PFSK-1 (cell line): ENCODE data around the gene MKRN2.

Experiments used
- FOXP2 ChIP-seq: optimal IDR thresholded peaks from 2 replicates; pipeline ENCODE3; 2011; ENCODE audit warnings: borderline replicate concordance, control low read depth, inconsistent platforms; ENCODE audit not compliant: insufficient read depth; ENCODE audit errors: extremely low read length, extremely low read depth
- POLR2AphosphoS5 ChIP-seq: IDR thresholded peaks from 2 replicates; pipeline ENCODE4 v1.6.1; 2012; ENCODE audit warnings: low read depth, mild to moderate bottlenecking, control low read depth, low read length, moderate library complexity
- SIN3A ChIP-seq: IDR thresholded peaks from 2 replicates; pipeline ENCODE4 v1.6.1; 2012; ENCODE audit warnings: mild to moderate bottlenecking, low read length, moderate library complexity, borderline replicate concordance; ENCODE audit not compliant: insufficient read depth
- TAF1 ChIP-seq: IDR thresholded peaks from 2 replicates; pipeline ENCODE4 v1.6.1; 2012; ENCODE audit warnings: low read length, control low read depth, borderline replicate concordance; ENCODE audit not compliant: insufficient read depth
- TF ChIP-seq, protein P1 (sequence below), 2 experiments: IDR thresholded peaks; 2 replicates each; pipeline versions ENCODE4 v1.6.1 to v1.8.0; 2011 to 2012; ENCODE audit warnings: low read depth in 2 of 2, low read length in 2 of 2, control low read depth in 1 of 2, inconsistent platforms in 1 of 2, mild to moderate bottlenecking in 1 of 2, moderate library complexity in 1 of 2; ENCODE audit not compliant: insufficient read depth in 1 of 2

DNA sequence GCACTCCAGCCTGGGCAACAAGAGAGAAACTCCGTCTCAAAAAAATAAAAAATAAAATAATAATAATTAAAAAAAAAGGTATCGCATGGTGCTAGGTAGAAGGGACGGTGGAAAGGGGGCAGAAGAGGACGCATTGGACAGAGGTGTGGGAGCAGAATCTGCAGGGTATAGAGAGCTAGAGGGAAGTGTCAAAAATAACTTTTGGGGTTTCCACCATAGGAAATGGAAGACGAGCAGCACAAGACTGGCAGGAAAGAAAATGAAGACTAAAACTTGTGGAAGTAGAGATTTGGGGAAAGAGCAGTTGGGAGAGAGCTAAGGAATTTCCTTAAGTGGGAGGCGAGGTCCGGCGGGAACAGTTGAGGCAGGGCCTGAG is 585 bp upstream of the MKRN2 start:
- no peak for TF ChIP-seq POLR2AphosphoS5
- no peak for TF ChIP-seq TAF1
- no peak for TF ChIP-seq SIN3A
- no peak for TF ChIP-seq FOXP2
- TF ChIP-seq, protein P1, sequence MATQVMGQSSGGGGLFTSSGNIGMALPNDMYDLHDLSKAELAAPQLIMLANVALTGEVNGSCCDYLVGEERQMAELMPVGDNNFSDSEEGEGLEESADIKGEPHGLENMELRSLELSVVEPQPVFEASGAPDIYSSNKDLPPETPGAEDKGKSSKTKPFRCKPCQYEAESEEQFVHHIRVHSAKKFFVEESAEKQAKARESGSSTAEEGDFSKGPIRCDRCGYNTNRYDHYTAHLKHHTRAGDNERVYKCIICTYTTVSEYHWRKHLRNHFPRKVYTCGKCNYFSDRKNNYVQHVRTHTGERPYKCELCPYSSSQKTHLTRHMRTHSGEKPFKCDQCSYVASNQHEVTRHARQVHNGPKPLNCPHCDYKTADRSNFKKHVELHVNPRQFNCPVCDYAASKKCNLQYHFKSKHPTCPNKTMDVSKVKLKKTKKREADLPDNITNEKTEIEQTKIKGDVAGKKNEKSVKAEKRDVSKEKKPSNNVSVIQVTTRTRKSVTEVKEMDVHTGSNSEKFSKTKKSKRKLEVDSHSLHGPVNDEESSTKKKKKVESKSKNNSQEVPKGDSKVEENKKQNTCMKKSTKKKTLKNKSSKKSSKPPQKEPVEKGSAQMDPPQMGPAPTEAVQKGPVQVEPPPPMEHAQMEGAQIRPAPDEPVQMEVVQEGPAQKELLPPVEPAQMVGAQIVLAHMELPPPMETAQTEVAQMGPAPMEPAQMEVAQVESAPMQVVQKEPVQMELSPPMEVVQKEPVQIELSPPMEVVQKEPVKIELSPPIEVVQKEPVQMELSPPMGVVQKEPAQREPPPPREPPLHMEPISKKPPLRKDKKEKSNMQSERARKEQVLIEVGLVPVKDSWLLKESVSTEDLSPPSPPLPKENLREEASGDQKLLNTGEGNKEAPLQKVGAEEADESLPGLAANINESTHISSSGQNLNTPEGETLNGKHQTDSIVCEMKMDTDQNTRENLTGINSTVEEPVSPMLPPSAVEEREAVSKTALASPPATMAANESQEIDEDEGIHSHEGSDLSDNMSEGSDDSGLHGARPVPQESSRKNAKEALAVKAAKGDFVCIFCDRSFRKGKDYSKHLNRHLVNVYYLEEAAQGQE (IDR thresholded peaks at IDR 0.05; ENCODE audit: insufficient read depth in 1 of 2, low read depth in 2 of 2, low read length in 2 of 2): no peak
